ENCODE data around the gene KCNK1. TPM values are rescaled to one million over a fixed set of nuclear protein-coding genes. Genes with fewer than 3 reads are reported as not detected.

Gene KCNK1
- polyA plus RNA-seq, 2 of the 4 experiments (the other 2 are of a cell fraction) = 8.4 to 11.8 TPM

GRCh38 chr1:233662575-233663304 is 48.8 kb downstream of the KCNK1 start:
- 91% methylated on average over 8 of the region's 8 CpGs for WGBS (ENCODE audit: missing lambda C conversion rate)
- H3K4me3 ChIP-seq = no peak overlapping the region
- ChIA-PET CTCF (interaction anchor here (0.7 to 2.3 kb wide), 6 partner anchors 12 to 222 kb away, joined by 3 to 9 read pairs (median 3); no protein-coding TSS in a partner anchor), POLR2A (no interaction called here)
- H3K4me2 ChIP-seq = no peak overlapping the region
- no peak for FAIRE-seq
- no peak overlapping the region for H3K27ac ChIP-seq
- ATAC-seq = no peak
- no peaks in the 10 kb centered on the region for H3K4me1 ChIP-seq
- TF ChIP-seq MAFK (IDR thresholded peaks at IDR 0.05; ENCODE audit: partially characterized antibody) (no peak), FOSL2 (IDR thresholded peaks at IDR 0.05) (no peak), FOSL2 (CRISPR knock-in tag; IDR thresholded peaks at IDR 0.05) (no peak), EP300 (IDR thresholded peaks at IDR 0.05) (no peak), JUNB (IDR thresholded peaks at IDR 0.05) (no peak), MAX (IDR thresholded peaks at IDR 0.05) (no peak), NPAS2 (CRISPR knock-in tag; IDR thresholded peaks at IDR 0.05; ENCODE audit: borderline replicate concordance) (no peak), USF2 (IDR thresholded peaks at IDR 0.05) (no peak), ELK1 (IDR thresholded peaks at IDR 0.05; ENCODE audit: low read depth, low read length) (no peak), POLR2A (IDR thresholded peaks at IDR 0.05; ENCODE audit: low read length) (no peak), PHF8 (IDR thresholded peaks at IDR 0.05; ENCODE audit: borderline replicate concordance, low read depth) (no peak), TP53 (CRISPR knock-in tag; IDR thresholded peaks at IDR 0.05) (no peak), SREBF2 (IDR thresholded peaks at IDR 0.05) (no peak), ZFP36 (IDR thresholded peaks at IDR 0.05; ENCODE audit: borderline replicate concordance, partially characterized antibody) (no peak), JUN (IDR thresholded peaks at IDR 0.05) (no peak), HOXA7 (CRISPR knock-in tag; IDR thresholded peaks at IDR 0.05) (no peak), NFE2L2 (conservative IDR thresholded peaks at IDR 0.05; ENCODE audit: low read length) (no peak)
- TF ChIP-seq, protein P1, sequence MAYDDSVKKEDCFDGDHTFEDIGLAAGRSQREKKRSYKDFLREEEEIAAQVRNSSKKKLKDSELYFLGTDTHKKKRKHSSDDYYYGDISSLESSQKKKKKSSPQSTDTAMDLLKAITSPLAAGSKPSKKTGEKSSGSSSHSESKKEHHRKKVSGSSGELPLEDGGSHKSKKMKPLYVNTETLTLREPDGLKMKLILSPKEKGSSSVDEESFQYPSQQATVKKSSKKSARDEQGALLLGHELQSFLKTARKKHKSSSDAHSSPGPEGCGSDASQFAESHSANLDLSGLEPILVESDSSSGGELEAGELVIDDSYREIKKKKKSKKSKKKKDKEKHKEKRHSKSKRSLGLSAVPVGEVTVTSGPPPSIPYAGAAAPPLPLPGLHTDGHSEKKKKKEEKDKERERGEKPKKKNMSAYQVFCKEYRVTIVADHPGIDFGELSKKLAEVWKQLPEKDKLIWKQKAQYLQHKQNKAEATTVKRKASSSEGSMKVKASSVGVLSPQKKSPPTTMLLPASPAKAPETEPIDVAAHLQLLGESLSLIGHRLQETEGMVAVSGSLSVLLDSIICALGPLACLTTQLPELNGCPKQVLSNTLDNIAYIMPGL (CRISPR knock-in tag; IDR thresholded peaks at IDR 0.05; ENCODE audit: borderline replicate concordance) = no peak
- H3K9me3 ChIP-seq = no peaks in the 10 kb centered on the region
- DNase-seq (ENCODE audit: low read depth in 1 of 2, low spot score in 1 of 2) = no peak

DNA sequence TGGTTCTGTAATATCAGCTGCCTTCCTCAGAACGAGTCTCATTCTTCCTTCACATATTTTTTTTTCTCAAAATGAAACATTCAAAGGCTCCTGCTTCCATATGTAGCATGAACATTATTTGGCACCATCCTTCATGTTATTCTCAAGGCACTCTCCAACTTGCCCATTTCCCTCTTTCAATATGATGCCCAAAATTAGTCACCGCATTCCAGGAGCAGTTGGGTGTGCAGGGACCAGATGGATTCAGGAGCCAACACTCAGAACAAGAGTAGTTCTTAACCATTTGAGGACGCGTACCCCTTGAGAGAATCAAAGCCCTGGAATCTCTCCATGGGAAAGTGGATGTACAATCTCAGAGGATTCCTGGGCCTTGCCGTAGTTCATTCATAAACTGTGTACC is 50.3 kb downstream of the KCNK1 start:
- FAIRE-seq = no peak

More for the DNA sequence above, 50.3 kb downstream of the KCNK1 start:
- WGBS (ENCODE audit: missing lambda C conversion rate) = 92% methylated on average over 5 of the region's 5 CpGs
- H3K4me2 ChIP-seq = no peak overlapping the region
- ChIA-PET POLR2A (no interaction called here), CTCF (interaction anchor here (2.3 kb wide), 1 partner anchor 223 kb away, joined by 9 read pairs; no protein-coding TSS in a partner anchor)
- H3K9me3 ChIP-seq = no peaks in the 10 kb centered on the region
- DNase-seq (ENCODE audit: low read depth in 1 of 2, low spot score in 1 of 2) = no peak
- TF ChIP-seq GATA3 (IDR thresholded peaks at IDR 0.05; ENCODE audit: borderline replicate concordance) (no peak), HES2 (IDR thresholded peaks at IDR 0.05) (no peak), TP53 (CRISPR knock-in tag; IDR thresholded peaks at IDR 0.05) (no peak), JUNB (IDR thresholded peaks at IDR 0.05) (no peak), NFE2L2 (conservative IDR thresholded peaks at IDR 0.05; ENCODE audit: low read length) (no peak), RARB (CRISPR knock-in tag; IDR thresholded peaks at IDR 0.05) (no peak), ZFP36 (IDR thresholded peaks at IDR 0.05; ENCODE audit: borderline replicate concordance, partially characterized antibody) (no peak), BHLHE40 (IDR thresholded peaks at IDR 0.05; ENCODE audit: low read depth, low read length) (no peak), POLR2AphosphoS2 (conservative IDR thresholded peaks at IDR 0.05; ENCODE audit: low read length) (no peak), SREBF2 (IDR thresholded peaks at IDR 0.05) (no peak), HEYL (CRISPR knock-in tag; IDR thresholded peaks at IDR 0.05) (no peak), EP300 (IDR thresholded peaks at IDR 0.05) (no peak), RNF2 (IDR thresholded peaks at IDR 0.05; ENCODE audit: borderline replicate concordance, low read depth) (no peak)
- TF ChIP-seq, protein P1 (CRISPR knock-in tag; IDR thresholded peaks at IDR 0.05; ENCODE audit: borderline replicate concordance) = no peak
- no peak overlapping the region for H3K27ac ChIP-seq
- H3K4me3 ChIP-seq = no peak overlapping the region
- peaks cover 12% of the 10 kb centered on the region; the same call in 2 of the 3 replicates for H3K4me1 ChIP-seq
- no peak for ATAC-seq
